Upper lobe of right lung (tissue), 1 donor: ENCODE results near the gene CARD18. TPM values are rescaled to one million over a fixed set of nuclear protein-coding genes. Genes with fewer than 3 reads are reported as not detected.

Experiments used
- ATAC-seq: fragments of 200-7000 bp; cut with Tn5 transposase; one replicate; pipeline ENCODE4 v1.9.1; 2020; ENCODE audit warnings: mild to moderate bottlenecking, moderate library complexity
- DNase-seq: peaks from one replicate; pipeline ENCODE4 v3.0.0-alpha.2; 2020
- H3K27ac ChIP-seq: fragments of 200-600 bp; one replicate; pipeline ENCODE4 v1.8.0; 2022
- H3K27me3 ChIP-seq: fragments of 200-600 bp; one replicate; pipeline ENCODE4 v1.8.0; 2022; ENCODE audit warnings: mild to moderate bottlenecking
- H3K36me3 ChIP-seq: fragments of 200-600 bp; one replicate; pipeline ENCODE4 v1.8.0; 2022
- H3K4me1 ChIP-seq: fragments of 200-600 bp; one replicate; pipeline ENCODE4 v1.8.0; 2022
- H3K4me3 ChIP-seq: fragments of 200-600 bp; one replicate; pipeline ENCODE4 v1.8.0; 2022; ENCODE audit warnings: mild to moderate bottlenecking
- H3K9me3 ChIP-seq: fragments of 200-600 bp; one replicate; pipeline ENCODE4 v1.8.0; 2022
- intact Hi-C: fragments of 100-400 bp; cut with DNase I; formaldehyde crosslinking; loops from one replicate; pipeline ENCODE4 v1.11.0; 2022
- total RNA-seq: library from RNA; stranded (reverse); fragmentation: NEBNext Ultra II Directional; extraction: Animal tissue kit (Norgen Biotek cat#: 25700); gene quantifications from one replicate; pipeline ENCODE4 v1.2.1, GENCODE V29; 2021
- TF ChIP-seq, protein P1 (sequence below): fragments of 200-600 bp; IDR thresholded peaks from one replicate; pipeline ENCODE4 v1.8.0; 2022; ENCODE audit warnings: antibody characterized with exemption
- donor health status: DM: no; HTN: yes; CAD: no; lungs with severe emphysema.

CARD18 gene
- total RNA-seq, 1 donor from 2014 or later = not detected

DNA sequence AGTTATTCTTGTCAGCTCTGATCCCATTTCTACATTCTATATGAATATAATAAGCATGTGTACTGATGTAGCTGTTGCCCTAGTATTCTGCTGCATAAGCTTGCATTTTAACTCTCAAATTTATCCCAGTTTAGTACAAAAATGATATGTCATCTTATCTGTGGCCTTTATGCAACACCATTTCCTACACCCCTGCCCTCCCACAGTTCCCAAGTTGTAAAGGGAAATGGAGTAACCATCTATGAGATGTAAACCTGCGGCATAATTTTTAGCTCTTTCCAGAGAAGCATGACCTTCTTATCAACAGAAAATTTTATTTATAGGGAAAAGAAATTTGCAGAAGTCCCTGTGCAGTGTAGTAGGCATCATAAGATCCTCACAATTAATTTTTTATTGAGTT, 18.9 kb upstream of the CARD18 start:
- ATAC-seq = no peak
- Histone ChIP-seq H3K36me3 (no peaks in the 10 kb centered on the region), H3K4me1 (no peaks in the 10 kb centered on the region), H3K27me3 (no peaks in the 10 kb centered on the region), H3K9me3 (no peaks in the 10 kb centered on the region), H3K27ac (no peak overlapping the region), H3K4me3 (no peak overlapping the region)
- intact Hi-C loops = no loop called here
- DNase-seq = no peak
- TF ChIP-seq, protein P1, sequence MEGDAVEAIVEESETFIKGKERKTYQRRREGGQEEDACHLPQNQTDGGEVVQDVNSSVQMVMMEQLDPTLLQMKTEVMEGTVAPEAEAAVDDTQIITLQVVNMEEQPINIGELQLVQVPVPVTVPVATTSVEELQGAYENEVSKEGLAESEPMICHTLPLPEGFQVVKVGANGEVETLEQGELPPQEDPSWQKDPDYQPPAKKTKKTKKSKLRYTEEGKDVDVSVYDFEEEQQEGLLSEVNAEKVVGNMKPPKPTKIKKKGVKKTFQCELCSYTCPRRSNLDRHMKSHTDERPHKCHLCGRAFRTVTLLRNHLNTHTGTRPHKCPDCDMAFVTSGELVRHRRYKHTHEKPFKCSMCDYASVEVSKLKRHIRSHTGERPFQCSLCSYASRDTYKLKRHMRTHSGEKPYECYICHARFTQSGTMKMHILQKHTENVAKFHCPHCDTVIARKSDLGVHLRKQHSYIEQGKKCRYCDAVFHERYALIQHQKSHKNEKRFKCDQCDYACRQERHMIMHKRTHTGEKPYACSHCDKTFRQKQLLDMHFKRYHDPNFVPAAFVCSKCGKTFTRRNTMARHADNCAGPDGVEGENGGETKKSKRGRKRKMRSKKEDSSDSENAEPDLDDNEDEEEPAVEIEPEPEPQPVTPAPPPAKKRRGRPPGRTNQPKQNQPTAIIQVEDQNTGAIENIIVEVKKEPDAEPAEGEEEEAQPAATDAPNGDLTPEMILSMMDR = no peak

GRCh38 chr11:105156720-105157119, 17.2 kb upstream of the CARD18 start:
- Histone ChIP-seq H3K27me3 (no peaks in the 10 kb centered on the region), H3K9me3 (no peaks in the 10 kb centered on the region), H3K4me1 (no peaks in the 10 kb centered on the region), H3K4me3 (no peak overlapping the region), H3K36me3 (no peaks in the 10 kb centered on the region), H3K27ac (no peak overlapping the region)
- TF ChIP-seq, protein P1 = no peak
- ATAC-seq = no peak
- DNase-seq = no peak
- intact Hi-C loops = no loop called here

GRCh38 chr11:105156231-105156630, 16.7 kb upstream of the CARD18 start:
- H3K27me3 ChIP-seq = no peaks in the 10 kb centered on the region
- ATAC-seq (no peak), DNase-seq (no peak)
- no peaks in the 10 kb centered on the region for H3K4me1 ChIP-seq
- TF ChIP-seq, protein P1 = no peak
- intact Hi-C loops = no loop called here
- no peaks in the 10 kb centered on the region for H3K36me3 ChIP-seq
- no peaks in the 10 kb centered on the region for H3K9me3 ChIP-seq
- H3K4me3 ChIP-seq = no peak overlapping the region
- no peak overlapping the region for H3K27ac ChIP-seq

GRCh38 chr11:105155679-105156078, 16.1 kb upstream of the CARD18 start:
- no peak overlapping the region for H3K27ac ChIP-seq
- H3K9me3 ChIP-seq = no peaks in the 10 kb centered on the region
- no peaks in the 10 kb centered on the region for H3K4me1 ChIP-seq
- no peak overlapping the region for H3K4me3 ChIP-seq
- TF ChIP-seq, protein P1 = no peak
- no peaks in the 10 kb centered on the region for H3K27me3 ChIP-seq
- no peak for ATAC-seq
- intact Hi-C loops = no loop called here
- H3K36me3 ChIP-seq = no peaks in the 10 kb centered on the region
- no peak for DNase-seq

DNA sequence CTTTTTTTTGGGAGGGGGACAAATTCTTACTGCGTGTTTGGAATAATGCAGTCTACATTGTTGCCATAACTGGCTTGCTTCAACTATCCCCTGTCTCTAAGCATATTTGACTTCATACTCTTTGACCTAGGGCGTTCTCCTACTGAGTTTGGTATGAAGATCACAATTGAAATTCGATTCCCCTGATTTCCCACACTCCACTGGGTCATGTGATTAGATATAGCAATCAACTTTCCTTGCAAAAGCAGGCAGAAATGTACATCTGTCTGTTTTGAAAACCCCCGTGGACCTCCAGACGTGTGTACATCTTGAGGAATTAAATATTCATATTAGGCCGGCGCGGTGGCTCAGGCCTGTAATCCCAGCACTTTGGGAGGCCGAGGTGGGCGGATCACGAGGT, 13.8 kb upstream of the CARD18 start:
- intact Hi-C loops = no loop called here
- Histone ChIP-seq H3K27me3 (no peaks in the 10 kb centered on the region), H3K9me3 (no peaks in the 10 kb centered on the region), H3K27ac (no peak overlapping the region), H3K4me3 (no peak overlapping the region), H3K36me3 (no peaks in the 10 kb centered on the region), H3K4me1 (no peaks in the 10 kb centered on the region)
- DNase-seq (no peak), ATAC-seq (no peak)
- TF ChIP-seq, protein P1 = no peak

DNA sequence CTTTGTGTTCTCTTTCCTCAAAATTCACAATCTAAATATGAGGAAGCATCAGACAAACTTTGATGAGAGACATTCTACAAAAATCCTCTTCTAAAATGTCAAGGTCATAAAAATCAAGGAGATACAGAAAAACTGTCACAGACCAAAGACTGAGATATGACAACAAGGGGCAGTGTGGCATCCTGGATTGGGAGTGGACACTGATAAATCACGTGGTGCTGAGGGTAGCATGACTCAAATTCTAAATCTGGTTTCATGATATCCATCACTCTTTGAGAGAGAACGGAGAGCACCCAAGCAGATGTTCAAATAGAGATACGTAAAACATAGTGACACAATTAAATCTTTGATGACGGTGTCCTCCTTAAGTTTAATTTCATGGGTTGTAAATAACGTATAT, 13.0 kb upstream of the CARD18 start:
- no peaks in the 10 kb centered on the region for H3K9me3 ChIP-seq
- no peaks in the 10 kb centered on the region for H3K4me1 ChIP-seq
- no peak for ATAC-seq
- no peaks in the 10 kb centered on the region for H3K36me3 ChIP-seq
- no peak overlapping the region for H3K4me3 ChIP-seq
- TF ChIP-seq, protein P1 = no peak
- intact Hi-C loops = no loop called here
- H3K27me3 ChIP-seq = no peaks in the 10 kb centered on the region
- no peak overlapping the region for H3K27ac ChIP-seq
- DNase-seq = no peak
